ENCODE results near the gene CHDH.

Gene CHDH

DNA sequence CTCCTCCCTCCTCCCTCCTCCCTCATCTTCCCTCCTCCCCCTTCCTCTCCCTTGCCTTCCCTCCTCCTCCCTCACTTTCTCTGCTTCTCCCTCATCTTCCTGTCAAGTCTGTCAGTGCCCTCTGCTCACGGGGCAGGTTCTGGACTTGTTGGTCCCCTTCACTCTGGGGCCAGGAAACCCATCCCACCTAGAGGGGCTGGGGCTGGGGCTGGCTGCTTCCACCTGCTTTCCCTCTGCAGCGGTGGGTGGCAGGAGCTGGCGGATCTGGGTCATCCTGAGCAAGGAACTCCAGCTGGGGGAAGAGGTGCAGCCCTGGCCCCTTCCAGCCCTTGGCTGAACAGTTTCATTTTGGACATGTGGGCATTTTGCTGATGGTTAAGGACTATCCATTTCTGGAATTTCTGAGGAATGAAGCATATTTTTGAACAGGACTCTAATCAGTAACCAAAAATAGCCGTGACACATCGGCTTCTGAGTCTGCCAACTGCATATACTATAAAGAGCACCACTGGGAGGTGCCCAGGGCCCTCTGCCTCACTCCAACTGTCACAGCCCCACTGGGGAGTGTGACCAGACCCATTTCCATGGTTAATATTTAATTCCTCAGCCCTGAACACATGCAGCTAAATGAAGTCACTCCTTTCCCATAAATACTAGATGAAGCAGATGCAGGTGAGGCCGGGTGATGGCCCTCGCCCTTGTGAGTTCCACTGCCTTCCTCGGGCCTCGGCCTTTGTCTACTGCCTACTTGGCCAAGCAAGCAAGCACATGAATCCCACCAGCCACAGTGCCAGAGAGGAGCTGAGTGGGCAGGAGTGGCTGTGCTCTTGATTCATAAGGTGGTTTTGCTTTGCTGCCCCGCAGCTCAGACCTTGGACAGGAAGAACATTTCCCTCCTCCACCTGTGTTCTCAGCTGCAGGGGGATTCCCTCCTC, 39.8 kb downstream of the CHDH start:
- no peak for DNase-seq

GRCh38 chr3:53805463-53806159, 40.6 kb downstream of the CHDH start:
- DNase-seq: no peak

- no peak for DNase-seq
Observed at GRCh38 chr3:53804697-53805462, 41.3 kb downstream of the CHDH start.

- no peak for DNase-seq
Observed at GRCh38 chr3:53803816-53804695, 42.2 kb downstream of the CHDH start.

- no peak for DNase-seq
Observed at GRCh38 chr3:53803124-53803815, 42.9 kb downstream of the CHDH start.

DNA sequence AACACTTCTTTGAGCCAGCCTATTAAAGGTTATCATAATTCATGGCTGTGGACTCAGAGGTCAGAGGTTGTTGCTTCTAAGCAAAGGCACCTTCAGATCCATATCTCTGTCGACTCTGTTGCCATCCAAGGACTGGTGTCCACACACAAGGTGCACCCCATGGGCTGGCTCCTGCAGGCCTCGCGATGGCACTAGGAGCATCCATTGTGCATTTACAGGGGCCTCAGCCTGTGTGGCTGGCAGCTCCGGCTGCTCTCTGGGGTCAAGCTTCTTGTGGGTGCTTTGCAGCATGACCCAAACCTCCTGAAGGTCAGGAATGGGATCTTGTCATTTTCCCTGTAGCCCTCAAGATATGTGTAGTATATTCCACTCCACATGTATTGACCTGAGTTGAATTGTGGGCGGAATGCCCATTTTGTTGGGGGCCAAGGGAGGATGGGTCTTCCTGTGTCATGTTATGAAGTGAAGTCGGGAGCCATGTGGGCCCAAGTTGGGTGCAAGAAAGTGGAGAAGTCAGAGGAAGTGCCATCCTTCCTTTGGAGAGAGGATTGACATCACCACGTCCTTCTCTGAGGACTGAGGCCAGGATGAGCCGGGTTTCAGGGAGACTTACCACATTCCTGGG, 43.9 kb downstream of the CHDH start:
- DNase-seq: no peak

GRCh38 chr3:53801319-53801718, 44.9 kb downstream of the CHDH start:
- DNase-seq: no peak

GRCh38 chr3:53800041-53800906, 45.9 kb downstream of the CHDH start:
- no peak for DNase-seq

- no peak for DNase-seq
Observed at GRCh38 chr3:53799338-53799865, 46.8 kb downstream of the CHDH start.

- DNase-seq: no peak
Observed at GRCh38 chr3:53798144-53798543, 48.1 kb downstream of the CHDH start.

DNA sequence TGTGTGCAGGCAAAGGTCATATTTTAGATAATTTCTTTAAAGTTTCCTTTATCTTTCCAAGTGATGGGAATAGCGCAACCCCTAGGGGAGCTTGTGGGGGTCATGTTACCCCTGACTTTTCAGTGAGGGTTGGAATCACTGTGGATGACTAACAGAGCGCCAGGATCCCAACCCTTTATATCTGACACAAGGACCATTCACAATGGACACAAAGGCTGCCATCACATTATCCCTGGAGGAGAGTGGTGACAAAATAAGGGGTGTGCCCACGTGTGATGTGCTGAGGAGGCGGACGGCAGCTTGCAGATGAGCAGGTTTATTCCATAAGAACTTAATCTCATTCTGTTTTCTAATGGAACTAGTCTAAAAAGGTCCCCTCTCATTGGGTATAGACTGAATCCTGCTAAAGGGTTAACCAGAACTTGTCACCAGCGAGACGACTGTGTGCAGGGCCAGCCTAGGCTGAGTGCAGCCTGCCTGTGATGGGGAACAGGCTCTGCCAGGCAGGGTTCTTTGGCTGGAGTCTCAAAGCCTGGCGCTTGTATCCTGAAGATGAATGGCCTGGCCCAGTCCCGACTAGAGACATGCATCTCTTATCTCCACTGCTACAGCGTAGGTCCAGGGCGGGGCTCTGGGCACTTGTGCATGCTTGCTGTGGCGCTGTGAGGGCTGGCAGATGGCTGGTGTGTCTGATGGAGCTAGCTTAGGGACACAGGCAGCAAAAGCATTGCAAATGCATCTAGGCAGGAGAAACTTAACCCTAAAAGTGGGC, 50.2 kb downstream of the CHDH start:
- DNase-seq: no peak

- no peak for DNase-seq
Observed at GRCh38 chr3:53795176-53795575, 51.0 kb downstream of the CHDH start.

GRCh38 chr3:53794597-53794996, 51.6 kb downstream of the CHDH start:
- no peak for DNase-seq

DNA sequence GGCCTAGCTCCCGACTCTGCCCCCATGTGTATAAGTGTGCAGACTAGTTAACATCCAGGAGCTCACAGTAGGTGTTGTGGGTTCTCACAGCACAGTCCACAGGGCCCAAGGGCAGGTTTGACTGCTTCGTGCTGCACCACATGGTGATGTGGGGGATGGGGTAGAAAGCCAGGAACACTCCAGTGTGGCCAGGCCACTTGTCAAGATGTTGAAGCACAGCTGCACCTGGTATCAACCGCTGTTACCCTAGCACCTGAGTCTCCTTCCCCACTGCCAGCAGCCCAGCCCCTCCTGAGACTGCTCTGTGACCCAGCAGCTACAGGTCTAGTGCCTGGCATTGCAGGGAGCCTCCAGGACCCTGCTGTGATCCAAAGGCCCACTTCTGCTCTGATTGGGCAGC, 53.4 kb downstream of the CHDH start:
- no peak for DNase-seq

DNA sequence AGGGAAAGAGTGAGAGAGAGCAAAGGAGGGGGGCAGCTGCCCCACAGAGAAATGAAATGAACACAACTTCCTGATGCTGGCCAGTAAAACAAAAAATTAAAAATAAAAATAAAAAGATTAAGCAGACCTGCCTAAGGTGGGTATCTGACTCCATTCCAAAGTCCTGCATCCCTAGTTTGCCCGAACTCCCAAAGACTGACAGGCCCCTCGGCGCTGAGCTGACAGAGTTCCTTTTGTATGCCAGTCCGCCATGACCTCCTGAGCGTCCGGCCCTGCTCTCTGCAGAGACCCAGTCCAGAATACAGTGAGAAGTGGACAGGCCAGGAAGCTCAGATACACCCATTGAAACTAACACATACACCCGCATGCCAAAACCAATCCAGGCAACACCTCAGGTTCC, 54.9 kb downstream of the CHDH start:
- no peak for DNase-seq

- DNase-seq: no peak
Observed at GRCh38 chr3:53790470-53790869, 55.7 kb downstream of the CHDH start.

DNA sequence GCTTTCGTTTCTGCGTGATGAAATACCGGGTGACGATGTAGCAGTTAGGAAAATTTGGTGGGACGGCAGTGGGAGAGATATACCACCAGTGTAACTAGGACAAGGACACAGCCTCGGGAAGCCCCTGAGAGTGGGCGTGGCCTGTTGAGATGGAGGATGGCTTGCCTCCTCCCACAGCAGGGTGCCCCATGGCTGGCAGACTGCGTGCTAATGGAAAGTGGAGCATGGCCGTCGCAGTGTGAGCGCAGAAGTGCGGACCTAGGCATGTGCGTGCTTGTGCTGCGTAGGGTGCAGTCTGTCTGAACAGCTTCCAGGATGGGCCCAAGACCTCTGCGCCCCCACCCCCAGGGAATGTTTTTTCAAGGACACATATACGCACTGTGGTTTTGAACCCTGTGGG, 56.8 kb downstream of the CHDH start:
- DNase-seq: no peak

GRCh38 chr3:53788038-53788437, 58.2 kb downstream of the CHDH start:
- DNase-seq: no peak

- DNase-seq: no peak
Observed at GRCh38 chr3:53787016-53787415, 59.2 kb downstream of the CHDH start.

Data from CD4-positive, alpha-beta T cell treated with Interleukin-15 for 1 hour (primary cell).